ENCODE measurements around the gene SNX10. TPM values are rescaled to one million over a fixed set of nuclear protein-coding genes. Genes with fewer than 3 reads are reported as not detected.
"Not testable (repeated sequence)": the region's sequence is repeated elsewhere in the genome, so short reads cannot be mapped to it uniquely, and the experiment has no call there.

Gene SNX10
- total RNA-seq, 1 experiment from 2014 or later: 0.29 TPM

DNA sequence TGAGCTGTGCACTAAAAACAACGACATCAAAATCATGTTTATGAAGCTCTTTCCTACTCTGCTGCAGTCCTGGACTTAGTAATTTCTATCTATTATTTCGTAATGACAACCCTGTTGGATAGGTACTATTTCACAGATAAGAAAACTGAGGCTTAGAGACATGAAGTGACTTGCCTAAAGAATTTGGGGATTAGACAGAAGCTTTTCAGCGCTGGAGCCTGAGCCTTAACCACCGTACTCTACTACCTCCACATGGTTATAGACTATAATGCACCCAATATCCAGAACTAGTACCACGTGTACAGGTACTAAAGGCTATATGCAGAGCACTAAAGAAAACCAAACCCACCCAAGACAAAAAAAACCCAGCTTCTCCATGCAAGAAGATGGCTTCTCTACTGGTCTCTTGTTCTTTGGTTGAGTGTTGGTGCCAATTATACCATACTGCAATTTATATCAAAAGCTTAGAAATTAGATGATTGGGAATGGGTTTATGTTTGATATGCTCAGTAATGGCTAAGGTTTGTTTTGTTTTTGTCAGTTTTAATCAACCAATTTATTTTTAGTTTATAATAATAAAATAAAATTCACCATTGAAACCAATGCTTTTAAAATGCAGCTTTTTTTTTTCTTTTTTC is 6.5 kb upstream of the SNX10 start:
- H3K4me3 ChIP-seq: no peak overlapping the region
- no peaks in the 10 kb centered on the region for H3K4me1 ChIP-seq (replicated peaks)
- H3K27me3 ChIP-seq (replicated peaks): no peaks in the 10 kb centered on the region; the same call in 1 of the 2 replicates
- H3K9me3 ChIP-seq (replicated peaks): no peaks in the 10 kb centered on the region
- no peak for DNase-seq (ENCODE audit: low read depth in 1 of 2, low spot score in 2 of 2)
- no peaks in the 10 kb centered on the region for H3K36me3 ChIP-seq
- H3K27ac ChIP-seq: no peak overlapping the region

DNA sequence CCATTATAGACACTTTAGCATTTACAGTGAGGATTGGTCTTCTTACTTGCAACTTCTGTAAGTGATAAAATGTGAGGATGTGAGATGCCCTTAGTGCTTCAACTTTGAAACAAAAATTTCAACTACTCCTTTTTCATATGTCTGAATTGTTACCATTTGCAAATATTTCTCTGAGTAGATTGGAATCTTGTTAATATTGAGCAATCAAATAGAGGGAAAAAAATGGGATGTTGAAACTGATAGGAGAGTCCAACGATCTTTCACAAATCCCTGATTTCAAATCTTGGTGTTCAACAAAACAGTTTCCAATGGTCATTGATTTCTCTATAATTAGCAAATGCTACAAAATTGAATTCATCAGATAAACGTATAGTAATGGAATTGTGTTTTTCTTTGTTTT is 5.5 kb upstream of the SNX10 start:
- Histone ChIP-seq H3K9me3 (replicated peaks) (no peaks in the 10 kb centered on the region), H3K27me3 (replicated peaks) (peaks cover 3% of the 10 kb centered on the region; the same call in 1 of the 2 replicates), H3K4me3 (no peak overlapping the region), H3K4me1 (replicated peaks) (no peaks in the 10 kb centered on the region), H3K27ac (no peak overlapping the region), H3K36me3 (no peaks in the 10 kb centered on the region)
- DNase-seq (ENCODE audit: low read depth in 1 of 2, low spot score in 2 of 2): no peak

DNA sequence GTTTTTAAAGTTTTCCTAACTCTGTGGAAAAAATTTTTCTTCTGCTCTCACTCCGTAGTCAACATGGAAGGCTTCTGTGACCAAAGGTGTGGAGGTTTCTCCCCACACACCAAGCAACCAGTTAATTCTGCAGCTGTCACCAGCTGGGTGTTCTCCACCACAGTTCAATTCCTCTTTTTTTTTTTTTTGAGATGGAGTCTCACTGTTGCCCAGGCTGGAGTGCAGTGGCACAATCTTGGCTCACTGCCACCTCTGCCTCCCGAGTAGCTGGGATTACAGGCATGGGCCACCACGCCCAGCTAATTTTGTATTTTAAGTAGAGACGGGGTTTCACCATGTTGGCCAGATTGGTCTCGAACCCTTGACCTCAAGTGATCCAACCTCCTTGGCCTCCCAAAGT is 3.5 kb upstream of the SNX10 start:
- not testable (repeated sequence) for H3K27ac ChIP-seq; H3K4me1 ChIP-seq (replicated peaks); H3K36me3 ChIP-seq; H3K4me3 ChIP-seq; H3K9me3 ChIP-seq (replicated peaks); DNase-seq (ENCODE audit: low read depth in 1 of 2, low spot score in 2 of 2)
- peaks cover 14% of the 10 kb centered on the region; the same call in 1 of the 2 replicates for H3K27me3 ChIP-seq (replicated peaks)

GRCh38 chr7:26291251-26291650 is 411 bp upstream of the SNX10 start:
- peaks cover 6% of the 10 kb centered on the region; the same call in 1 of the 2 replicates for H3K4me1 ChIP-seq (replicated peaks)
- no peaks in the 10 kb centered on the region for H3K9me3 ChIP-seq (replicated peaks)
- H3K36me3 ChIP-seq: no peaks in the 10 kb centered on the region
- no peak overlapping the region for H3K27ac ChIP-seq
- H3K27me3 ChIP-seq (replicated peaks): peaks cover 14% of the 10 kb centered on the region; the same call in 1 of the 2 replicates
- H3K4me3 ChIP-seq: peak overlapping the region; percentile 33
- no peak for DNase-seq (ENCODE audit: low read depth in 1 of 2, low spot score in 2 of 2)

- H3K9me3 ChIP-seq (replicated peaks): no peaks in the 10 kb centered on the region
Observed at GRCh38 chr7:26292768-26293560, 1.3 kb downstream of the SNX10 start.

DNA sequence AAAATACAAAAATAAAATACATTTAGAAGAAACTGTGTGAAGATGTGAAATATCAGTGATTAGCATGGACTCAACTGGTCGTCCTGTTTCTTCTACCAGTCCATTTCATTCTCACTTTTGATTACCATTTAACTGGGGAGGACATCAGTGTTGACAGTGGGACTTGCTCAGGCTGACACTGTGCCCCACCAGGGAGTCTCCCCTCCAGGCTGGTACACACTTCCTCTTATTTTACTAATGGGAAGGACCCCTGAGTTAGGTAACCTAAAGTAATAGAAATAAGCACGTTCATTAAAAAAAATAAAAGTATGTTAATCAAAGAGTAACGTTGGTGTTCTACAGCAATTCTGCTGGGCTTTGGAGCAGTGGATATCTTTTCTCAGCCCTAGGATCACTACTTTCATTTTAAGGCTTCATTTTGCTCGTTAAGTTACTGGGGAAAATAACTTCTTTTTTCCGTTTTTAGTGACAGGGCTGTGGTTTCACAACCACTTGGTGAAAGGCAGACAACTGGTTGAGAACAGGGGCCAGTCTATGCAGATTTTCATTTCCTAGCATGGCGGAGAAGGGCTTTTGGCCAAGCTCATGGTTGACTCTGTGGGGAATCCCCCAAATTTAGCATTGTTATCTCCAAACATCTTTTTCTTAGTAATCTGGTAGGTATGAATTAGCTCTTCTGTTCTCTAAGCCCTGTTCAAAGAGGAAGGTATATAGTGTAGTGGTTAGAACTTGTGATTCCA is 2.1 kb downstream of the SNX10 start:
- peaks cover 6% of the 10 kb centered on the region; the same call in 1 of the 2 replicates for H3K4me1 ChIP-seq (replicated peaks)
- no peaks in the 10 kb centered on the region for H3K36me3 ChIP-seq
- H3K27me3 ChIP-seq (replicated peaks): peaks cover 14% of the 10 kb centered on the region; the same call in 1 of the 2 replicates
- no peak overlapping the region for H3K27ac ChIP-seq
- DNase-seq (ENCODE audit: low read depth in 1 of 2, low spot score in 2 of 2): no peak
- H3K4me3 ChIP-seq: no peak overlapping the region
- no peaks in the 10 kb centered on the region for H3K9me3 ChIP-seq (replicated peaks)

More at GRCh38 chr7:26292768-26293560, 1.3 kb downstream of the SNX10 start:
- Histone ChIP-seq H3K27ac (no peak overlapping the region), H3K36me3 (no peaks in the 10 kb centered on the region), H3K27me3 (replicated peaks) (peaks cover 14% of the 10 kb centered on the region; the same call in 1 of the 2 replicates), H3K4me1 (replicated peaks) (peaks cover 6% of the 10 kb centered on the region; the same call in 1 of the 2 replicates), H3K4me3 (no peak overlapping the region)
- DNase-seq (ENCODE audit: low read depth in 1 of 2, low spot score in 2 of 2): no peak

- no peak for DNase-seq (ENCODE audit: low read depth in 1 of 2, low spot score in 2 of 2)
- Histone ChIP-seq H3K27me3 (replicated peaks) (peaks cover 14% of the 10 kb centered on the region; the same call in 1 of the 2 replicates), H3K9me3 (replicated peaks) (no peaks in the 10 kb centered on the region), H3K4me1 (replicated peaks) (peaks cover 6% of the 10 kb centered on the region; the same call in 1 of the 2 replicates), H3K27ac (no peak overlapping the region), H3K36me3 (no peaks in the 10 kb centered on the region), H3K4me3 (no peak overlapping the region)
Observed at GRCh38 chr7:26295015-26295414, 3.4 kb downstream of the SNX10 start.

DNA sequence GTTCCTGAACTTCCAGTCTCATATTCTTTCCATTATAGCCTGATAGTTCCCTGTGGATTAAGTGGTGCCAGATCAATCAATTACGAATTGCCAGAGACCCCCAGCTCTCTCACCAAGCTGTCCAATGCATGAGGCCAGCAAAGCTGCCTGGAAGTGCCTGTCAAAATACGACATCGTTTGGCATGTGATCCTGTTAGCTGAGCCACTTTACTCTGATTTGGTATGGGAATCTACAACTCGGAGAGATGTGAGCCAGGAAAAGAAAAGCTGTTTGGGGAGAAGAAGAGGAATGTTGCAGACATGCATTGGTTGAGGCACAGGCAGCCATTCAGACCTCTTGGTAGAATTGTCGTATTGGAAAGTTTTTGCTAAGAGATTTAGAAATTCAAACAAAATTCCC is 3.9 kb downstream of the SNX10 start:
- Histone ChIP-seq H3K27ac (no peak overlapping the region), H3K9me3 (replicated peaks) (no peaks in the 10 kb centered on the region), H3K36me3 (no peaks in the 10 kb centered on the region), H3K4me3 (no peak overlapping the region), H3K27me3 (replicated peaks) (peaks cover 14% of the 10 kb centered on the region; the same call in 1 of the 2 replicates), H3K4me1 (replicated peaks) (peaks cover 6% of the 10 kb centered on the region; the same call in 1 of the 2 replicates)
- DNase-seq (ENCODE audit: low read depth in 1 of 2, low spot score in 2 of 2): no peak

- DNase-seq (ENCODE audit: low read depth in 1 of 2, low spot score in 2 of 2): no peak
- H3K9me3 ChIP-seq (replicated peaks): no peaks in the 10 kb centered on the region
- H3K27me3 ChIP-seq (replicated peaks): no peaks in the 10 kb centered on the region
- no peaks in the 10 kb centered on the region for H3K4me1 ChIP-seq (replicated peaks)
- no peak overlapping the region for H3K27ac ChIP-seq
- no peak overlapping the region for H3K4me3 ChIP-seq
- H3K36me3 ChIP-seq: no peaks in the 10 kb centered on the region
Observed at GRCh38 chr7:26298472-26299058, 6.9 kb downstream of the SNX10 start.

DNA sequence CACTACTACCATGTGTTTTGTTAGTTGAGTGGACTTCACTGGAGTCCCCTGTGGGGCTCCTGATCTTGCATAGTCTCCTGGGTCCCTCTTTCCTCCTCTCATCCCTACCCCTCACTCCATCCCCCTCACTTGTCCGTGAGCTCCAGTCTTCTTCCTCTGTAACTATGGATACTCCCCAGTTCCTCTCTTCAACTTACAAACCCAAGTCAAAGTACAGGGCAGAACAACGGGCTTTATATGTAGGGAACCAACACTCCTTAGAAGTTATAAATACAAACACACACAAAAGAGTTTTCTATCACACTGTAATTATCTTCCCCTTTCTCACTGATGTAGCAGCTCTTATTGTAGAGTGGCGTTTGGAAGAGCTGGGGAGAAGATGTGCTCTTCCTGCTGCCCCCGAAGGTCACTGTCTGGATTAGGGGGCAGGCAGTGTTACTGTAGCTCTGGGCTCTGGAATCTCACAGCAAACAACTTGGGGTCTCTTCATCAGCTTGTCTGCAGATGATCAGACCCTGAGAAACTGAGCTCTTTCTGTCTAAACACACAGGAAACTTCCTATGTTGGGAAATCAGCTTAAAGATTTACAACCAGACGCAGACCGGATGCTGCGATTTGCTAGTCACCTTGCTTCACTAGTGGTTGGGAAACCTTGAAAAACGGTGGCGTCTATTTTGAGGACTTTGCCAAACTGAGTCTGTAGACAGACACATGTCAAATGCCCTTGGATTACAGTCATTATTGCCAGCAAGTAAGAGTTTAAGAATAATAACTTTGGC is 13.6 kb downstream of the SNX10 start:
- H3K4me3 ChIP-seq: no peak overlapping the region
- no peaks in the 10 kb centered on the region for H3K27me3 ChIP-seq (replicated peaks)
- no peaks in the 10 kb centered on the region for H3K36me3 ChIP-seq
- H3K27ac ChIP-seq: no peak overlapping the region
- peaks cover 5% of the 10 kb centered on the region; the same call in 1 of the 2 replicates for H3K4me1 ChIP-seq (replicated peaks)
- H3K9me3 ChIP-seq (replicated peaks): no peaks in the 10 kb centered on the region
- DNase-seq (ENCODE audit: low read depth in 1 of 2, low spot score in 2 of 2): no peak

GRCh38 chr7:26305869-26306665 is 14.4 kb downstream of the SNX10 start:
- no peak for DNase-seq (ENCODE audit: low read depth in 1 of 2, low spot score in 2 of 2)
- H3K9me3 ChIP-seq (replicated peaks): no peaks in the 10 kb centered on the region

GRCh38 chr7:26306790-26307189 is 15.1 kb downstream of the SNX10 start:
- Histone ChIP-seq H3K27ac (no peak overlapping the region), H3K4me1 (replicated peaks) (peaks cover 5% of the 10 kb centered on the region; the same call in 1 of the 2 replicates)

More at GRCh38 chr7:26305869-26306665, 14.4 kb downstream of the SNX10 start:
- H3K36me3 ChIP-seq: no peaks in the 10 kb centered on the region
- H3K4me1 ChIP-seq (replicated peaks): peaks cover 5% of the 10 kb centered on the region; the same call in 1 of the 2 replicates
- H3K4me3 ChIP-seq: no peak overlapping the region
- no peaks in the 10 kb centered on the region for H3K27me3 ChIP-seq (replicated peaks)
- H3K27ac ChIP-seq: no peak overlapping the region

More at GRCh38 chr7:26306790-26307189, 15.1 kb downstream of the SNX10 start:
- no peaks in the 10 kb centered on the region for H3K36me3 ChIP-seq
- no peak overlapping the region for H3K4me3 ChIP-seq
- H3K27me3 ChIP-seq (replicated peaks): no peaks in the 10 kb centered on the region
- no peaks in the 10 kb centered on the region for H3K9me3 ChIP-seq (replicated peaks)
- no peak for DNase-seq (ENCODE audit: low read depth in 1 of 2, low spot score in 2 of 2)

All from SJSA1 (cell line).